GM10266 (cell line): Measurements from ENCODE around the gene PRKAB1.

Experiments used
- DNase-seq: peaks from one replicate; pipeline ENCODE4 v3.0.0; 2012; ENCODE audit errors: extremely low spot score
- TF ChIP-seq, protein P1 (sequence below): IDR thresholded peaks from 2 replicates; pipeline ENCODE4 v1.5.1; 2012; ENCODE audit warnings: mild to moderate bottlenecking, low read depth; ENCODE audit not compliant: control insufficient read depth, insufficient read depth; ENCODE audit errors: missing control alignments

PRKAB1 gene

DNA sequence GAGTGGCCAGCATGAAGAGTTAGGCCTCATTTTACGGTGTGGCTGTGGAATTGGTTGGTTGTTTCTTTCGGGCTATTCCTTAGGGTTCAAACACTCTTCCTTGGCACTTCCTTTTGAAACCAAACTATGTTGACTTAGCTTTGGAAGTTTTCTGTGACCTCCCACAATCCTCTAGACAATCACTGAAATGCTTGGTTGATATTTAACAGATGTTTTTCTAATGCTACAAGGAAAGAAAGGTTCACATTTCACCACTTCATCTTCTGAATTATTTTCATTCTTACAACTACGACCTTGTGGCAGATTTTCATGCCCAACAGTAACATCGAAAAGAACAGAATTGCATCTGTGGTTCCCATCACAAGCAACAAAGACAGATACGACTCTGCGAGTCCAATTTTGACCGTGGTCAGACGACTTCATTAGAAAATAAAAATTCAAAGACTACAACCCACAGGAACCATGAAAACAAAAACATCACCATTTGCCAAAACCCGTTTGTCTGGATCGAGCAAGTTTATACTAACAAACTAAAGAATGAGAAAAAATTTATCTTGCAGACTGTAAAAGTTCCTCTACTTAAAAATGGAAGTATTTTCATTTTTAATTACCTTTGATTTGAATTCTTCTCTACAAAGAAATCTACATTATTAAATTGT is 16.9 kb downstream of the PRKAB1 start:
- DNase-seq, result no peak

DNA sequence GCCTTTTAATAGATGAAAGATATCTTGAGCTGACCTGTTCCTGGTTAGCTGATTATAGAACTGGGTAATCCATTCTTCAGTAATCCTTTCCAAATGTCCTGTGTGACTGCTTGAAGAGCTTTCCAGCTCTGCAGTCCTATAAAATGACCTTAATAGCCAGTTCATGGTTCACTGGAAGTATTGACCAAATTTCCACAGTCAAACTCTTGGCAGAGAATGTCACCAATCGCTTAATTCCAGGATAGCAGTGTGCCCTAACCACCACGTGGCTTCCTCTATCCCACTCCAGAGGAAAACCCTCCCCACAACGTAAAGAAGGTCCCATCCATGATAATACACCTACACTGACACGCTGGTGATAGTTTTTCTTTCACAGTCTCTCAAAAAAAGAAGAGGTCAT is 17.4 kb downstream of the PRKAB1 start:
- TF ChIP-seq, protein P1, sequence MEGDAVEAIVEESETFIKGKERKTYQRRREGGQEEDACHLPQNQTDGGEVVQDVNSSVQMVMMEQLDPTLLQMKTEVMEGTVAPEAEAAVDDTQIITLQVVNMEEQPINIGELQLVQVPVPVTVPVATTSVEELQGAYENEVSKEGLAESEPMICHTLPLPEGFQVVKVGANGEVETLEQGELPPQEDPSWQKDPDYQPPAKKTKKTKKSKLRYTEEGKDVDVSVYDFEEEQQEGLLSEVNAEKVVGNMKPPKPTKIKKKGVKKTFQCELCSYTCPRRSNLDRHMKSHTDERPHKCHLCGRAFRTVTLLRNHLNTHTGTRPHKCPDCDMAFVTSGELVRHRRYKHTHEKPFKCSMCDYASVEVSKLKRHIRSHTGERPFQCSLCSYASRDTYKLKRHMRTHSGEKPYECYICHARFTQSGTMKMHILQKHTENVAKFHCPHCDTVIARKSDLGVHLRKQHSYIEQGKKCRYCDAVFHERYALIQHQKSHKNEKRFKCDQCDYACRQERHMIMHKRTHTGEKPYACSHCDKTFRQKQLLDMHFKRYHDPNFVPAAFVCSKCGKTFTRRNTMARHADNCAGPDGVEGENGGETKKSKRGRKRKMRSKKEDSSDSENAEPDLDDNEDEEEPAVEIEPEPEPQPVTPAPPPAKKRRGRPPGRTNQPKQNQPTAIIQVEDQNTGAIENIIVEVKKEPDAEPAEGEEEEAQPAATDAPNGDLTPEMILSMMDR, result no peak
- no peak for DNase-seq

More for the DNA sequence above, 16.9 kb downstream of the PRKAB1 start:
- TF ChIP-seq, protein P1, result no peak

DNA sequence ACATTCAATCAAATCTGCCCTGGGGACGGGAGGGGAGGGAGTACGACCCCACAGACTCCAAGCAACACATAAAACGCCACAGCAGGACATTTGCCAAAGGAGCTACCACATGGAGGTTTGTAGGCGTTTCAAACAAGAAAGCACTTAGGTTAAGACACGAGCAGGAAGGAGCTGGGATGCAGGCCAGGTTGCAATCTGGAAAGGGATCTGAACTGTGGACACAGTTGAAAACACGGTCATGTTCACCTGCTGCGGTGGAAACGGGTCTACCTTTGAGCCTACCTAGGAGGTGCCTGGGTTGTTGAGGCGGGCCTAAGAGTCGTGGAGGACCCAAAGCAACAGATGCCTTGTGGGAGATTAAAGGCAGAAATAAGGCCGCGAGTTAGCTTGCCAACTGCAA is 18.4 kb downstream of the PRKAB1 start:
- TF ChIP-seq, protein P1, result no peak
- DNase-seq, result no peak

DNA sequence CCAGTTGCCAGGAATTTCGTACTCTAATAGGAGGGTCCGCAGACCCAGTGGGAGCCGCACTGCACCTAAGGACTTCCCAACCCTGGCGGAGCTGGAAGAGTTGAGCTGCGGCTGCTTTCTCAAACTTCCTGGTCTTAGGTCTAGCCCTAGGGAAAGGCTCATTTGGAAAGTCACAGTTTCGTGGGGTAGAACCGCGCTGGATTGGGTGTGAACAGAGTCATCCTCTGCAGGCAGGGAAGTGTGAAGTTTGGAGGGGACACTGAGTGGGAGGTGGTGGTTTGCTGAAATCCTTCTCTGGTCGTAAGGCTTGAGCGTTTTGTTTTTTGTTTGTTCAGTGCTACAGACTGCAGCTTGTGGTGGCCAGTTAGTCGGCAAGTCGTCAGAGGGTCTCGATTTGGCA is 18.8 kb downstream of the PRKAB1 start:
- TF ChIP-seq, protein P1, result no peak
- DNase-seq, result no peak

DNA sequence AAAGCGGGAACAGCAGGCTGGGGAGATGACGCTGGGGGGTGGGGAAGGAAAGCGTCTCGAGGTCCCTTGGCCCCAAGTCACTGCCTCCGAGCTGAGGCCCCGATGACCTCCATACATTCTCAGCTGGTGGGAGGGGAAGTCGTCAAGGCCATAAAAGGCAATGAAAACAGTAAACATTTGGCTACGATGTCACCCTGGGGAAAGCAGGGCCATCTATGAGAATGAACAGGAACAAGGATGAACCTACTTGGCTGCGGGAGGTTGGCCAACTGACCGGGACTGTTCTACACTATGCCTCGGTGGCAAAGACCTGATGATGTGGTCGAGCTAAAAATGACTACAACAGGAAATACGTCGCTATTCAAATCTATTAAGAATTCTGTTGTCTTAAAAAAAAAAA is 19.5 kb downstream of the PRKAB1 start:
- no peak for DNase-seq

DNA sequence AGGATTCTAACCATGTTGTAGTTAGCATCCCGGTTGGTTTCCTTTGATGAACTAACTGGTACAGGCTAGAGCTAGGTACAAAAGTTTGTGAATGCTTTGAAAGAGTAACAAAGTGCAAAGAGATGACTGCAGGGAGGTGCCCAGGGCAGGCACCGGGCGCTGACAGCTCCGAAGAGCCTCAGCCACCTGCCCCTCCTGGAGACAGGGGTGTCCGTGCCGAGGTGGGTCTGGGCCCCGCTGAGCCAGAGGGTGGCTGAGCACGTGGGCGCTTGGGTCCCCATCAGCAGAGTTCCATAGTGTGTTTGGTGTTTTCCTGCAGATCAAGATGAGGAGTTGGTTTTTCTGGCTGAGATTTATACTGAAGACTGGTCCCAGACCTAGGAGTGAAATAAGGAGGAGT is 19.9 kb downstream of the PRKAB1 start:
- DNase-seq, result no peak
- TF ChIP-seq, protein P1, result no peak

More for the DNA sequence above, 19.5 kb downstream of the PRKAB1 start:
- TF ChIP-seq, protein P1, result no peak

DNA sequence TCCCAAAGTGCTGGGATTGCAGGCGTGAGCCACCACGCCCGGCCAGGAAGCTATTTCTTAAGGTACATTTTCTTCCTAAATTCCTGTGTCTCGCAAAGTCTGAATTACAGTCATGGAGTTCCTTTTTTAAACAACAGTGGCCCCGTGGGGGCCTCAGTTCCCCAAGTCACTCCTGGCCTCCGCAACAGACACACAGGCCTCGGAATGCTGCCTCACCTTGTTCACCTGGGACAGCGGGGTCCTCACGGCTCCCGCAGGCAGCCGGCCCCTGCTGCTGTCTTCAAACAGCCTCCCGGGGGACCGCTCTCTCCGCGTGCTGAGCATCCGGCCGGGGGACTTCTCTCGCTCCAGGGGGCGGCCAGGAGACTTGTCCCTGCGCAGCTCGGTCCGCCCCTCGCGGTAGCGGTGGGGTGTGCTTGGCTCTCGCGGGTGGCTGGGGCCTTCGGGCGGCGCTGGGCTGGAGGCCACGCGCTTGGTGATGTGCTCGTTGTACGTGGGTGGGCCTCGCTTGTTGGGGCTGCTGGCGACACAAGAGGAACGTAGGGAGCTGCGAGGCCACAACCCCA is 22.1 kb downstream of the PRKAB1 start:
- DNase-seq, result no peak
- TF ChIP-seq, protein P1, result no peak
